Fibroblast of the aortic adventitia (primary cell): ENCODE measurements around the gene TTYH3. TPM values are rescaled to one million over a fixed set of nuclear protein-coding genes. Genes with fewer than 3 reads are reported as not detected.
"Not testable (repeated sequence)": the region's sequence is repeated elsewhere in the genome, so short reads cannot be mapped to it uniquely, and the experiment has no call there.

Source experiments
- DNase-seq: peaks from one replicate; pipeline ENCODE4 v3.0.0-alpha.2; 2010; ENCODE audit warnings: low read depth
- H3K4me3 ChIP-seq: 2 replicates; pipeline ENCODE4 v1.5.1; 2011; ENCODE audit warnings: low read depth, mild to moderate bottlenecking, control low read depth, low read length, moderate library complexity
- CTCF ChIP-seq: IDR thresholded peaks from 2 replicates; pipeline ENCODE4 v1.5.1; 2011; ENCODE audit warnings: mild to moderate bottlenecking, low read length, control low read depth, inconsistent platforms; ENCODE audit not compliant: insufficient read depth
- total RNA-seq: library from RNA; depleted of rRNA; stranded (reverse); fragments of >200 nt; gene quantifications from 2 replicates; pipeline ENCODE4 v1.2.3, GENCODE V29; 2012; ENCODE audit warnings: low replicate concordance

Gene TTYH3
- total RNA-seq, 1 donor: 27.9 TPM

GRCh38 chr7:2587778-2588177, 44.0 kb upstream of the TTYH3 start:
- DNase-seq: no peak
- TF ChIP-seq CTCF: no peak
- no peak overlapping the region for H3K4me3 ChIP-seq

GRCh38 chr7:2589341-2589740, 42.4 kb upstream of the TTYH3 start:
- no peak for DNase-seq
- H3K4me3 ChIP-seq: no peak overlapping the region
- no peak for TF ChIP-seq CTCF

GRCh38 chr7:2589941-2590340, 41.8 kb upstream of the TTYH3 start:
- not testable (repeated sequence) for DNase-seq, H3K4me3 ChIP-seq

- DNase-seq: no peak
- no peak for TF ChIP-seq CTCF
Measured at GRCh38 chr7:2592375-2592865, 39.4 kb upstream of the TTYH3 start.

GRCh38 chr7:2593036-2593727, 38.6 kb upstream of the TTYH3 start:
- DNase-seq: no peak
- H3K4me3 ChIP-seq: no peak overlapping the region
- no peak for TF ChIP-seq CTCF

More at GRCh38 chr7:2592375-2592865, 39.4 kb upstream of the TTYH3 start:
- no peak overlapping the region for H3K4me3 ChIP-seq

GRCh38 chr7:2594599-2594998, 37.2 kb upstream of the TTYH3 start:
- DNase-seq: no peak
- no peak for TF ChIP-seq CTCF
- no peak overlapping the region for H3K4me3 ChIP-seq

GRCh38 chr7:2595258-2595860, 36.4 kb upstream of the TTYH3 start:
- H3K4me3 ChIP-seq: no peak overlapping the region
- no peak for TF ChIP-seq CTCF
- DNase-seq: no peak
